Measurements from ENCODE around the gene LAT.
"Not testable (repeated sequence)": the region's sequence is repeated elsewhere in the genome, so short reads cannot be mapped to it uniquely, and the experiment has no call there.

LAT gene, protein sequence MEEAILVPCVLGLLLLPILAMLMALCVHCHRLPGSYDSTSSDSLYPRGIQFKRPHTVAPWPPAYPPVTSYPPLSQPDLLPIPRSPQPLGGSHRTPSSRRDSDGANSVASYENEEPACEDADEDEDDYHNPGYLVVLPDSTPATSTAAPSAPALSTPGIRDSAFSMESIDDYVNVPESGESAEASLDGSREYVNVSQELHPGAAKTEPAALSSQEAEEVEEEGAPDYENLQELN

DNA sequence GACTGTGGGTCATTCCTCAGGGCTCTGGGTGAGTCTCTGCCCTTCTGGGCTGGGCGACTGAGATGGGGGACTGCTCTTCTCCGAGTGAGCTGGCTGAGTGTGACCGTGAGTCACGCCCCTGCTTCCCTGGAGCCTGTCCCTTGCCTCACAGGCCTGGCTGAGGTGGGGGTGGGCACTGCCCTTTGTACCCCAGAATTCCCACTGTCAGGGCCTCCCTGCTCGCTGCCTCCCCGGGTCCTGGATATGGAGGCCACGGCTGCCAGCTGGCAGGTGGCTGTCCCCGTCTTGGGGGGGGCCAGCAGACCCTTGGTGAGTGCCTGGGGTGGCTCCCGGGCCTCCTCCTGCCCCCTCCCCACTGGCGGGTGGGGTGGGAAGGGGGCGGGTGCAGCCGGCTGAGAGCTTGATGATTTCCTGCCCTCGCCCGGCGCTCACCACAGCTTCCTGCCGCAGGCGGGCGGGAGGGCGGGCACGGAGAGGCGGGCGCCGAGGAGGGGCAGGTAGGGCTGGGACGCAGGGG is at the start of gene LAT:
TSS of gene LAT (plus strand) at position 434 of the 517 bp plus-strand sequence. CDS start 366 bp downstream, outside the sequence.
- peak in 1 of 2 donors; percentile 67 for DNase-seq (ENCODE audit: low read depth in 1 of 2, low spot score in 1 of 2)

DNA sequence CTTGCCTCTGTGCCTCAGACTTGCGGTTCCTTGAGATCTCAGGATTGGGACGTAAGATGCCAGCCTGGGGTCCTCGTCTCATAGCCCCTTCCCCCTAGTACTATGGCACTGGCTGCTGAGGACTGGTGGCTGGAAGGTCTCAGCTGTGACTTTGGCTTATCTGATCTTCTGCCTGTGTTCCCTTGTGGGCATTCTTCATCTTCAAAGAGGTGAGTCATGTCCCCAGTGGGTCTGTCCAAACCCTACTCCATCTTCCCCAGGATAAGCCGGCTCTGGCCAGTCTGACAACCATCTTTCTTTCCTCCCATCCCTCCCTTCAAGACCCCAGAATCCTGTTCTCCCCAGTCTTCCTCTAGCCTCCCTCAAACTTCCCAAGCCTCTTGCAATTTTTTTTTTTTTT is 49.5 kb upstream of the LAT start:
- no peak for DNase-seq (ENCODE audit: low read depth in 1 of 2, low spot score in 1 of 2)

DNA sequence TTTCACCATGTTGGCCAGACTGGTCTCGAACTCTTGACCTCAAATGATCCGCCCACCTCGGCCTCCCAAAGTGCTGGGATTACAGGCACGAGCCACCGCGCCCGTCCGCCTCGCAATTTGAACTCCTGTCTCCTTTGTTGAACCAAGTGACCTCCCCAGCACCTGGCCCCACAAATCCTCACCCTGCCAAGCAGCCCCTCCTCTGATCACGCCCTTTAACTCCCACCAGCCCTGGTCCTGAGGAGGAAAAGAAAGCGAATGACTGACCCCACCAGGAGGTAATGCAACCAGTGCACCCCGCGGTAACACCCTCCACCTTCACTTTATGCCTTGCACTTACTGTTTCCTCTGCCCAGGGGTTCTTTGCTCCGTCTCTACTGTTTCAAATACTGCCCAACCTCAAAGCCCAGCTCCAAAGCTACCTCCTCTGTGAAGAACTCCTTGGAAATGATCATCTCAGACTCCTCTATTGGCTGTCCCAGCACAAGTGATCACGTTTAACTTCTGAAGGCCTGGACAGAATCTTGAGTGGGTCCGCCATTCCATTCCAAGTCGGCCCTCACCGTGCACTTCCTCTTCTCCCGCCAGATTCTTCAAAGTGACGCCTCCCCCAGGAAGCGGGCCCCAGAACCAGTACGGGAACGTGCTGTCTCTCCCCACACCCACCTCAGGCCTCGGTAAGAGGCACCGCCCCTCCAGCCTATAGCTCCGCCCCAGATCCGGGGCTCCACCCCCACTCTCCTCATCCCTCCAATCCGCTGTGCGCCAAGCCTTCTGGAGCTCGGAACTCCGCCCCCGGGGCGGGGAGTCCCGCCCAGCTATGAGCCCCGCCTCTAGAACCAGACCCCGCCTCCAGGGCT is 48.7 kb upstream of the LAT start:
- DNase-seq (ENCODE audit: low read depth in 1 of 2, low spot score in 1 of 2) = peak; percentile 73 to 80

DNA sequence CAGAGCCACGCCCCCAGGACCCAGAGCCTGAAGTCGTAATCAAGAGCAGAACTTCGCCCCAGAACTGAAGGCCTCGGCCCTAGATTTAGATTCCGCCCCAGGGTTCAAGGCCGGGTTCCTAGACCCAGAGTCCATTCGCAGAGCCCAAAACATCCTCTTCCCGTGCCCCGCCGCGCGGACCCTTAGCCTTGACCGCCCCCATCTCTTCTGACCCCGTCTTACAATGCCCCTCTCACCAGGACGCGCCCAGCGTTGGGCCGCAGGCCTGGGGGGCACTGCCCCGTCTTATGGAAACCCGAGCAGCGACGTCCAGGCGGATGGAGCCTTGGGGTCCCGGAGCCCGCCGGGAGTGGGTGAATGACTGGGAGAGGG is 48.1 kb upstream of the LAT start:
- DNase-seq (ENCODE audit: low read depth in 1 of 2, low spot score in 1 of 2) = no peak

DNA sequence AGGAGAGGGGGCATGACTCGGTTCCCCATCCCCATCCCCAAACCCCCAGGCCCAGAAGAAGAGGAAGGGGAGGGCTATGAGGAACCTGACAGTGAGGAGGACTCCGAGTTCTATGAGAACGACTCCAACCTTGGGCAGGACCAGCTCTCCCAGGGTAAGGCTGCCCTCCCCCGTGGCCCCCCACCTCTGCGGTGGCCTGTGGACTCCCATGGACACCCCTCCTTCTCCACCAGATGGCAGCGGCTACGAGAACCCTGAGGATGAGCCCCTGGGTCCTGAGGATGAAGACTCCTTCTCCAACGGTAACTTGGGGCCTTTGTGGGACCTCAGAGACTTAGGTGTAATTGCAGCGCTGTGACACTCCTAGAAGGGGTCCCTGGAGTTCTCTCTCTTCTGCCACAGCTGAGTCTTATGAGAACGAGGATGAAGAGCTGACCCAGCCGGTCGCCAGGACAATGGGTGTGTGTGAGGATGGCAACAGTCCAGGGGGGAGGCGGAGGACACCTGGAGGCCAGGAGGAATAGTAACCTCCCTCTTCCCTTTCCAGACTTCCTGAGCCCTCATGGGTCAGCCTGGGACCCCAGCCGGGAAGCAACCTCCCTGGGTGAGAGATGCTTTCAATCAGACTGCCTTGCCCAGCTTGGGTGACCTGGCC is 47.5 kb upstream of the LAT start:
- no peak for DNase-seq (ENCODE audit: low read depth in 1 of 2, low spot score in 1 of 2)

DNA sequence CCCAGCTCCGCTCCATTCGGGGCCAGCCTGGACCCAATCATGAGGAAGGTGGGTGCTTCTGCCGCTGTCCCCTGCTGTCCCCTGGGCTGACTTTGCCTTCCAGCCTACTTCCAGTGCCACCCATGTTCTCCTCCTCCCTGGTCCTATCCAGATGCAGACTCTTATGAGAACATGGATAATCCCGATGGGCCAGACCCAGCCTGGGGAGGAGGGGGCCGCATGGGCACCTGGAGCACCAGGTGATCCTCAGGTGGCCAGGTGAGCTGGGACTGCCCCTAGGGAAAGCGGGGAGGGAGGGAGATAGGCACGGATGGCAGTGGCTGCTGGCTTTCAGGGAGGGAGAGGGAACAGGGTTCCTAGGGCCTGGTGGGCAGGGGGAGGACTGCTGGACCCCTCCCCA is 46.1 kb upstream of the LAT start:
- DNase-seq (ENCODE audit: low read depth in 1 of 2, low spot score in 1 of 2) = no peak

DNA sequence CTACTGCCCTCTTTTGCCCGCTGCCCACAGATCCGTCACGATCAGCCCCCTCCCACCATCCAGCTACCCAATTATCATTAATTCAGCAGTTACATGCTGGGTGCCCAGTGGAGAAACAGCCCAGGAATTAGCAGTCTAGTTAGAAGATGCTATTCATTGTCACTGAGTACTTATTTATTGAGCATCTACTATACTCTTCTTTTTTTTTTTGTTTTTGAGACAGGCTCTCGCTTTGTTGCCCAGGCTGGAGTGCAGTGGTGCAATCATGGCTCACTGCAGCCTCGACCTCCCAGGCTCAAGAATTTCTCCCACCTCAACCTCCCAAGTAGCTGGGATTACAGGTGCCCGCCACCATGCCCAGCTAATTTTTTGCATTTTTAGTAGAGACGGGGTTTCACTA is 45.0 kb upstream of the LAT start:
- not testable (repeated sequence) for DNase-seq (ENCODE audit: low read depth in 1 of 2, low spot score in 1 of 2)

DNA sequence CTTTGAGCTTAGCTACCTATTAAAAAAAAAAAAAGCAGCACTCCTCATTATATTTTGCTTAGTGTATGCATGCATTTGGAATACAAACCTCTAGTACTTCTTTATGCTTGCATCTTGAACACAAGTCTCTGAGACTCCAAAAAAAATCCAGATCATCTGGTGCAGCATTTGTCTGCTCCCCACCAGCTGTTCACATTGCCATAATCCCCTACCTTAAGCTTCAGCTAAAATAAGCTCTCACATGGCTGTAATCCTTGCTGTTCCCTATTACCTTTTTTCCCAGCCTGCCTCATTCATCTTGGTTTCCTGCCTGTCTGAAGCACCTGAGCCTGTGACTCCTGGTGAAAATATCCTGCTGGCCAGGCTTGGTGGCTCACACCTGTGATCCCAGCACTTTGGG is 41.6 kb upstream of the LAT start:
- no peak for DNase-seq (ENCODE audit: low read depth in 1 of 2, low spot score in 1 of 2)

DNA sequence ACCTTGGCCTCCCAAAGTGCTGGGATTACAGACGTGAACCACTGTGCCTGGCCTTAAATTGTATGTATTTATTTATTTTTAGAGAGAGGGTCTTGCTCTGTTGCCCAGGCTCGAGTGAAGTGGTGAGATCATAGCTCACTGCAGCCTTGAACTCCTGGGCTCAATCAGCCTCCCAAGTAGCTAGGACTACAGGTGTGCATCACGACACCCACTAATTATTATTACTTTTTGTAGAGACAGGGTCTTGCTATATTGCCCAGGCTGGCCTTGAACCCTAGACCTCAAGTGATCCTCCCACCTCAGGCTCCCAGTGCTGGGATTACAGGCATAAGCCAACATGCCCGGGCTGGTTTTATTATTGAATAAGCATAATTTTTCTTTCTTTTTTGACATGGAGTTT is 38.2 kb upstream of the LAT start:
- no peak for DNase-seq (ENCODE audit: low read depth in 1 of 2, low spot score in 1 of 2)

DNA sequence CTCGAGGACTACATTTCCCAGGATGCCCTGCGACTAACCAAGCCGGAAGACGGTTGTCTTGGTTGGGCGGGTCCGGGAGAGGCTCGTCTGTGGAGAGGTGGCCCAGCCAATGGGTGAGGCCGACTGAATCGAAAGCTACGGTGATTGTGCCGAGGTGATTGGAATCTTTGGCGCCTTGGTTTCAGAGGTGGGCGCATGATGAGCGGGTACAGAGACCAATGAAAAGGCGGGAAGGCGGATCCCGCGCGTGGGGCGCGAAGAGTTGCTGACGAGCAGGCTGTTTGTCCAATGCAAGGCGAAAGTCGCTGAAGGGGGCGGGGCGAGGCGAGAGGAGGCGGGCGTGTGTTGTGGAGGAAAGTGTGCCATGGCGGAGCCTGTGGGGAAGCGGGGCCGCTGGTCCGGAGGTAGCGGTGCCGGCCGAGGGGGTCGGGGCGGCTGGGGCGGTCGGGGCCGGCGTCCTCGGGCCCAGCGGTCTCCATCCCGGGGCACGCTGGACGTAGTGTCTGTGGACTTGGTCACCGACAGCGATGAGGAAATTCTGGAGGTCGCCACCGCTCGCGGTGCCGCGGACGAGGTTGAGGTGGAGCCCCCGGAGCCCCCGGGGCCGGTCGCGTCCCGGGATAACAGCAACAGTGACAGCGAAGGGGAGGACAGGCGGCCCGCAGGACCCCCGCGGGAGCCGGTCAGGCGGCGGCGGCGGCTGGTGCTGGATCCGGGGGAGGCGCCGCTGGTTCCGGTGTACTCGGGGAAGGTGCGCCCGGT is 34.0 kb upstream of the LAT start, which contains the start of gene NFATC2IP:
TSS of gene NFATC2IP (plus strand) at position 290 of the 762 bp plus-strand sequence. CDS start at position 365, 75 bp downstream.
- peak; percentile 98 to 100 for DNase-seq (ENCODE audit: low read depth in 1 of 2, low spot score in 1 of 2)

DNA sequence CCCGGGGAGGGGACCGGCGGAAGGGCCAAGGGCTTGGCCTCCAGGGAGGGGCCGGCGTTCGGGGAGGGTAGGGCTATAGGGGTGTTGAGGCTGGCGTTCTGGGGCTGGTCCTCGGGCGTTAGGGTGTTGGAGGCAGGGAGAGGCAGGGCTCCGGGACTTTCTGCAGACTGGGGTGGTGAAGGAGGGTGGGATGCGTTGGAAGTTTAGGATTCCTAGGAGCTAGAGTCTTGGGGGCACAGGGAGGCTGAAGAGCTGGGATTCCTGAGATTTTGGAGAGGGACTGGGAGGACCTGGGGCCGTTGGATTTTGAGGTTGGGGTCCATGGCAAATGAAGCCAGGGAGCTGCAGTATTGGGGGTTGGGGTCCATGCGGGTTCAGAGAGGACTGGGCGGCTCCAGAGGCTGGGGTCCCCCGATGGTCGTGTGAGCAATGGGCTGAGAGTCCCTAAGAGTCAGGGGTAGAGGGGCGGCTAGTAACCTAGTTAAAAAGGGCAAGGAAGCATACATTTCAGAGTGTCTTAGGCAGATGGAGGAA is 33.4 kb upstream of the LAT start:
- no peak for DNase-seq (ENCODE audit: low read depth in 1 of 2, low spot score in 1 of 2)

DNA sequence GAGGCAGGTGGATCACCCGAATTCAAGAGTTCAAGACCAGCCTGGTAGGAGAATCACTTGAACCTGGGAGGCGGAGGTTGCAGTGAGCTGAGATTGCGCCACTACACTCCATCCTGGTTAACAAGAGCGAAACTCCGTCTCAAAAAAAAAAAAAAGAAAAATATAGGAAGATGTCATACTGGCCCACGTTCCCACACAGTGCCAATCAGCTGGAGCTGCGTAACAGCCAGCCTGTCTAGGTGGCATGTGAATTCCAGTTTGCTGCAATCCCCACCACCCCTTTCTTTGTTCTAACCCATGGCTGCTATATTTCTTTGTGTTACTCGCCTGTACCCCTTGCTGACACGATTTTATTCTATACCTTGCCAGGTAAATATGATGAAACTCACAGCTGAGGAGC is 26.6 kb upstream of the LAT start:
- DNase-seq (ENCODE audit: low read depth in 1 of 2, low spot score in 1 of 2) = no peak

DNA sequence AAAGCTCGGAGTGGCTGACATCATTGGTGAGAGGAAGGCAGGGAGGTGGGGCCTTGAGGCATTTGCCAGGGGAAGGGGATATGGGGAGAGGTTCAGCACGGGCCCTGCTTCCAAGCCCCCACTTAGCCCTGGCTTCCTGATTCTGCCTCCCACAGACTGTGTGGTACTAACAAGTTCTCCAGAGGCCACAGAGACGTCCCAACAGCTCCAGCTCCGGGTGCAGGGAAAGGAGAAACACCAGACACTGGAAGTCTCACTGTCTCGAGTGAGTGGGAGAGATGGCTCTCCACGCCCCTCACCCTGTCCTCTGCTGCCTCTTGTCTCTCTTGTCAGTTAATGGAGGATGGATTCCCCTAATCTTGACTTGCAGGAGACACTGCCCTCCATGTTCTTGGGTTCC is 26.0 kb upstream of the LAT start:
- no peak for DNase-seq (ENCODE audit: low read depth in 1 of 2, low spot score in 1 of 2)

DNA sequence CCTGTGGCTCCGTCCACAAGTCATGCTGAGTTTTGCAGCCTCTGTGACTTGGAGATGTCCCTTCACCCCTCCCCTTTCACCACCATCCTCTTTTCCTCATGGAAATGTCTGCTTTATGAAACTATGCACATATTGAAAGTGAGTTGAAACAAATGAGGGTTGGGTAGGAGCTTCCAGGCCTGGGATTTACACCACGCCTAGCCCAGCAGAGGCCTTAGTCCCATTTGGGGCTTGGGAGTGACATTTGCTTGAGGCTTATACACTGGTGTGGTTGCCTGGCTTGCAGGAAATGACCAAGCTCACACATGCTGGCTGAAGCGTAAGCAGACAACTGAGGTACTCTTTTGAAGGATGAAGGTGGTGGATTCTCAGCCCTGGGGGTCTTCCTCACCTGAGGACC is 20.8 kb upstream of the LAT start:
- DNase-seq (ENCODE audit: low read depth in 1 of 2, low spot score in 1 of 2) = no peak

DNA sequence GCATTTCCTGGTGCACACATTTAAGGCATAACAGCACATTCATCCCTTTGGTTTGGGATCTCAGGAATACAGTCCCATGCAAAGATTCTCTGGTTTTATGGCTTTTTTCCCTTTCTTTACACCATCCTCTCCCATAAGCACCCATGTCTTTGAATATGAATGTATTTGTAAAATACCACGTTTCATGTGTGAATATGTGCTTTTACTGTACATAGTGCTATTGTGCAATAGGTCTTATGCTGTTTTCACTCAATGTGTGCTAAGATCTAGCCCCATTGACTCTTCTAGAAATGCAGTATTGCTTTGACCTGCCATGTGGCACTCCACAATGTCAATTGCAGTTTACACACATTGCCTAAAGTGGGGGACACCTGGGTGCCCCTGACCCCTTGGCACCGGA is 20.4 kb upstream of the LAT start:
- DNase-seq (ENCODE audit: low read depth in 1 of 2, low spot score in 1 of 2) = no peak

DNA sequence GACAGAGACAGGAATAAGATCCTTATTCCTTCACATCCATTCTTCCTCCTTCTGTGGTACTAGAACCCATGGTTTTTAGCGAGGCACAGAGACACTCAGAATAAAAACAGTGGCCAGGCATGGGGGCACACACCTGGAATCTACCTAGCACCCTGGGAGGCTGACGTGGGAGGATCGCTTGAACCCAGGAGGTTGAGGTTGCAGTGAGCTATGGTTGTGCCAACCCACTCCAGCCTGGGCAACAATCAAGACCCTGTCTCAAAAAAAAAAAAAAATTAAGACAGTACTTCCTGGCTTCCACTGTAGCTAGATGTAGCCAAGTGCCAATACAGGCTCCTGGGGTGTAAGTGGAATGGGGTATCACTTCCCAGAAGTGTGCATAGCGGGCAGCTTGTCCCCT is 17.7 kb upstream of the LAT start:
- no peak for DNase-seq (ENCODE audit: low read depth in 1 of 2, low spot score in 1 of 2)

DNA sequence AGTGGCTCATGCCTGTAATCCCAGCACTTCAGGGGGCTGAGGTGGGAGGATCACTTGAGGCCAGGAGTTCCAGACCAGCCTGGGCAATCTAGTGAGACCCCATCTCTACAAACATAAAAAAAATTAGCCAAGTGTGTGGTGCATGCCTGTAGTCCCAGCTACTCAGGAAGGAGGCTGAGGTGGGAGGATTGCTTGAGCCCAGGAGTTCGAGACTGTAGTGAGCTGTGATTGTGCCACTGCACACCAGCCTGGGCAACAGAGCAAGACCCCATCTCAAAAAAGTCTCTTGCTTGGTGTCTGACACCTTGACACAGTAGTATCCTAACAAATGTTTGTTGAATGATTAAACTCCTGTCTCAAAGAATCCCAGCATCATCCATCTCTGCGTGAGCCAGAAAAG is 15.2 kb upstream of the LAT start:
- DNase-seq (ENCODE audit: low read depth in 1 of 2, low spot score in 1 of 2) = not testable (repeated sequence)

DNA sequence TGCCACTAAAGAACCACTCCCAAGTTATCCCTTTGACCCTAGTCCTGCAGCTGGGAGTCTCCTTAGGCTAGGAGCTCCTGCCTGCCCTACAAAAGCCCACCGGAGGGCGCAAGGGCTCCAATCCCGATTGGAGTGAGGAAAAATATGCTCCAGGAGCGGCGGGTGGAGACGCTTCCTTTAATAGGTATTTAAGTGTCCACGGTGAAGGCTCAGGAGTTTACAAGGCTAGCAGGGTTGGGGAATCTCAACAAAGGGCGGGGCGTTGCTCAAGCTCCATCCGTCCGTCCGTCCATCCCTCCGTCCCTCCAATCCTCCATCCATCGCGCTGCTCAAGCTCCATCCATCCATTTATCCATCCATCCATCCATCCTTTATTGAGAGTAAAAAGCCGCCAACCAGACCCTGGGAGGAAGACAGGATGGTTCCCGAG is 10.8 kb upstream of the LAT start:
- DNase-seq (ENCODE audit: low read depth in 1 of 2, low spot score in 1 of 2) = no peak

DNA sequence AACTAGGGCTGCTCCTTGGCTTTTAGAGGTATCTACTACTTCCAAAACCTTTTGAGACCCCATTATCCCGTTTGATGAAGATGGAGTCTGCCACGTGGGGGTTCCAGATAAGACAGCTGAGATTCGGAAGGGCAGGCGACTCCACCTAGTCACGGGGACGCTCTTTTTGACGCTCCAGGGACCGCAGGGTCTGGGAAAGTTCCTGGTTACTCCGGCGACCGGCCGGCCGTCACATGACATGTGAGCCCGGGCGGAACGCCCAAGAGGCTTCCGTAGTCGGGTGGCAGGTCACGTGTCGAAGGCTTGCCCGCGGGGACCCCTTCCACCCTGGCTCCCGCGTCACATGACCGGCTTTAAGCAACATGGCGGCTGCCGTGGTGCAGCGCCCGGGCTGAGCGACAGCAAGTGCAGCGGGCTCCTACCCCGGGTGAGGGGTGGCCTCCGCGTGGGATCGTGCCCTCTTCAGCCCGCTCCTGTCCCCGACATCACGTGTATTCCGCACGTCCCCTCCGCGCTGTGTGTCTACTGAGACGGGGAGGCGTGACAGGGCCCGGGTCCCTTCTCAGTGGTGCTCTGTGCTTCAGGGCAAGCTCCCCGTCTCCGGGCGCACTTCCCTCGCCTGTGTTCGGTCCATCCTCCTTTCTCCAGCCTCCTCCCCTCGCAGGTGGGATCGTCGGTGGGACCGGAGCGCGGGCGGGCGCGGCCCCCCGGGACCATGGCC is 10.3 kb upstream of the LAT start, which contains the start of gene SPNS1:
TSS of gene SPNS1 (plus strand) at position 342 of the 721 bp plus-strand sequence. CDS start at position 716, 374 bp downstream.
- DNase-seq (ENCODE audit: low read depth in 1 of 2, low spot score in 1 of 2) = peak; percentile 79 to 93

DNA sequence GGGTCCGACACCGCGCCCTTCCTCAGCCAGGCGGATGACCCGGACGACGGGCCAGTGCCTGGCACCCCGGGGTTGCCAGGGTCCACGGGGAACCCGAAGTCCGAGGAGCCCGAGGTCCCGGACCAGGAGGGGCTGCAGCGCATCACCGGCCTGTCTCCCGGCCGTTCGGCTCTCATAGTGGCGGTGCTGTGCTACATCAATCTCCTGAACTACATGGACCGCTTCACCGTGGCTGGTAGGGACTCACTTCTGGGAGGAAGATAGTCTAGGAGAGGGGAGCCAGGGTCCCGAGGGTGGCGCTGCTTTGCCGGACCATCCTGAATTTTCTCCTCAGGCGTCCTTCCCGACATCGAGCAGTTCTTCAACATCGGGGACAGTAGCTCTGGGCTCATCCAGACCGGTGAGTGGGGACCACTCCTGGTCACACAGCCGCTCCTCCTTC is 9.7 kb upstream of the LAT start:
- DNase-seq (ENCODE audit: low read depth in 1 of 2, low spot score in 1 of 2) = no peak
